CD14-positive monocyte (primary cell): ENCODE data around the gene PDLIM5. TPM values are rescaled to one million over a fixed set of nuclear protein-coding genes. Genes with fewer than 3 reads are reported as not detected.

ENCODE experiments used
- DNase-seq, 3 donors: peaks; one replicate each; pipeline ENCODE4 v3.0.0-alpha.2; 2011 to 2022
- H2AFZ ChIP-seq: 2 replicates; pipeline ENCODE4 v1.6.0; 2012; ENCODE audit warnings: mild to moderate bottlenecking, low read depth, low read length, inconsistent platforms; ENCODE audit not compliant: insufficient read depth, poor library complexity, severe bottlenecking
- H3K27ac ChIP-seq, 2 donors: 1 replicate in 1 of 2; 2 replicates in 1 of 2; pipeline ENCODE4 v1.5.1; 2012 to 2013; ENCODE audit warnings: low read length in 2 of 2, control low read depth in 1 of 2, inconsistent platforms in 1 of 2, low read depth in 1 of 2, mild to moderate bottlenecking in 1 of 2
- H3K27me3 ChIP-seq, 2 donors: one replicate each; pipeline versions ENCODE4 v1.6.0 to v1.6.1; 2011 to 2013; ENCODE audit warnings: low read length in 2 of 2; ENCODE audit not compliant: control insufficient read depth in 2 of 2, insufficient read depth in 2 of 2
- H3K36me3 ChIP-seq, 2 donors: replicated peaks in 1 of 2; 1 replicate in 1 of 2; 2 replicates in 1 of 2; pipeline versions ENCODE4 v1.5.1 to v1.6.1; 2012 to 2013; ENCODE audit warnings: low read length in 2 of 2, control low read depth in 1 of 2, inconsistent platforms in 1 of 2, mild to moderate bottlenecking in 1 of 2; ENCODE audit not compliant: insufficient read depth in 2 of 2, control insufficient read depth in 1 of 2
- H3K4me1 ChIP-seq, 2 donors: 1 replicate in 1 of 2; 2 replicates in 1 of 2; pipeline versions ENCODE4 v1.5.1 to v1.6.1; 2012 to 2013; ENCODE audit warnings: low read length in 2 of 2, control low read depth in 1 of 2, inconsistent platforms in 1 of 2, mild to moderate bottlenecking in 1 of 2, moderate library complexity in 1 of 2; ENCODE audit not compliant: insufficient read depth in 2 of 2, control insufficient read depth in 1 of 2
- H3K4me2 ChIP-seq: replicated peaks from 2 replicates; pipeline ENCODE3; 2012; ENCODE audit warnings: low read length, moderate library complexity, mild to moderate bottlenecking; ENCODE audit not compliant: poor library complexity, severe bottlenecking; ENCODE audit errors: extremely low read depth
- H3K4me3 ChIP-seq, 3 experiments: fragments of 200-600 bp in 1 of 3; sonication (generic) in 1 of 3; replicated peaks in 1 of 3; 1 replicate in 2 of 3; 2 replicates in 1 of 3; pipeline ENCODE4 v1.5.1; 2011 to 2013; ENCODE audit warnings: low read length in 3 of 3, mild to moderate bottlenecking in 3 of 3, control low read depth in 2 of 3, low read depth in 2 of 3, inconsistent platforms in 1 of 3, moderate library complexity in 1 of 3
- H3K79me2 ChIP-seq: 2 replicates; pipeline ENCODE4 v1.6.0; 2012; ENCODE audit warnings: mild to moderate bottlenecking, control low read depth, inconsistent platforms, low read length, moderate library complexity; ENCODE audit not compliant: insufficient read depth
- H3K9ac ChIP-seq: 2 replicates; pipeline ENCODE4 v1.6.0; 2017; ENCODE audit warnings: low read length, mild to moderate bottlenecking; ENCODE audit not compliant: insufficient read depth, poor library complexity, severe bottlenecking
- H3K9me3 ChIP-seq, 2 donors: replicated peaks in 1 of 2; 1 replicate in 1 of 2; 2 replicates in 1 of 2; pipeline versions ENCODE4 v1.5.1 to v1.6.1; 2012 to 2013; ENCODE audit warnings: low read length in 2 of 2, control low read depth in 1 of 2; ENCODE audit not compliant: control insufficient read depth in 1 of 2, insufficient read depth in 1 of 2
- H4K20me1 ChIP-seq: 2 replicates; pipeline ENCODE4 v1.6.0; 2012; ENCODE audit warnings: mild to moderate bottlenecking, low read length, control low read depth, moderate library complexity; ENCODE audit not compliant: insufficient read depth
- H3K27ac Mint-ChIP-seq, 7 donors: one replicate each; pipeline ENCODE4 v1.8.0; 2020; ENCODE audit warnings: mild to moderate bottlenecking in 7 of 7, mixed read lengths in 7 of 7, moderate library complexity in 6 of 7, inconsistent platforms in 2 of 7
- H3K27me3 Mint-ChIP-seq, 3 donors: one replicate each; pipeline ENCODE4 v1.8.0; 2021 to 2022; ENCODE audit warnings: low read depth in 3 of 3, mild to moderate bottlenecking in 3 of 3, mixed read lengths in 3 of 3, moderate library complexity in 3 of 3, inconsistent platforms in 1 of 3
- H3K36me3 Mint-ChIP-seq, 2 donors: one replicate each; pipeline ENCODE4 v1.8.0; 2020; ENCODE audit warnings: mixed read lengths in 2 of 2, inconsistent platforms in 1 of 2, mild to moderate bottlenecking in 1 of 2
- H3K4me1 Mint-ChIP-seq: one replicate; pipeline ENCODE4 v1.8.0; 2020; ENCODE audit warnings: mild to moderate bottlenecking, mixed read lengths
- H3K4me3 Mint-ChIP-seq, 2 donors: one replicate each; pipeline ENCODE4 v1.8.0; 2020; ENCODE audit warnings: mild to moderate bottlenecking in 2 of 2, mixed read lengths in 2 of 2, moderate library complexity in 1 of 2
- H3K9me3 Mint-ChIP-seq, 7 donors: one replicate each; pipeline ENCODE4 v1.8.0; 2020 to 2022; ENCODE audit warnings: mixed read lengths in 7 of 7, mild to moderate bottlenecking in 6 of 7, moderate library complexity in 6 of 7, inconsistent platforms in 2 of 7
- CTCF ChIP-seq: fragments of 200-600 bp; IDR thresholded peaks from one replicate; pipeline ENCODE4 v1.8.0; 2022; ENCODE audit warnings: antibody characterized with exemption, mild to moderate bottlenecking
- WGBS: methylation state at CpG from one replicate; pipeline ENCODE4 v1.1.5; 2013; ENCODE audit warnings: missing lambda C conversion rate; ENCODE audit not compliant: insufficient coverage; 5-methylcytosine and 5-hydroxymethylcytosine counted together
- intact Hi-C, 2 donors: fragments of 100-400 bp; cut with micrococcal nuclease; formaldehyde crosslinking; loops; one replicate each; pipeline versions ENCODE4 v1.15.0 to v1.15.1; 2023
- polyA plus RNA-seq, 3 donors: library from polyadenylated mRNA; depleted of rRNA in 1 of 3; unstranded in 2 of 3; stranded (reverse) in 1 of 3; fragments of 300-500 nt in 2 of 3; fragments of >200 nt in 1 of 3; fragmentation: Illumina TruSeq in 2 of 3; gene quantifications; 1 replicate in 2 of 3; 2 replicates in 1 of 3; pipeline ENCODE4 v1.2.3, GENCODE V29; 2012 to 2021

The PDLIM5 gene
- polyA plus RNA-seq, 3 donors: 75.3 to 105 (median 80.9) TPM

GRCh38 chr4:94528792-94529451 lies 77.2 kb downstream of the PDLIM5 start:
- Histone ChIP-seq H3K4me2 (no peak overlapping the region), H3K4me1 (no peaks in the 10 kb centered on the region), H3K4me3 (no peak overlapping the region), H4K20me1 (peaks cover 48% of the 10 kb centered on the region), H2AFZ (no peak overlapping the region), H3K9me3 (no peaks in the 10 kb centered on the region), H3K36me3 (peaks cover 0 to 20% of the 10 kb centered on the region in 2 donors), H3K27ac (no peak overlapping the region), H3K9ac (no peak overlapping the region), H3K79me2 (no peaks in the 10 kb centered on the region), H3K27me3 (no peaks in the 10 kb centered on the region)
- intact Hi-C loops: no loop called here
- Mint-ChIP-seq H3K4me1 (peaks cover 6% of the 10 kb centered on the region), H3K9me3 (no peaks in the 10 kb centered on the region), H3K36me3 (peaks cover 14 to 32% of the 10 kb centered on the region in 2 donors), H3K27ac (peak overlapping the region in 1 of 7 donors; percentile 51), H3K4me3 (no peak overlapping the region), H3K27me3 (no peaks in the 10 kb centered on the region)
- no peak for TF ChIP-seq CTCF
- no peak for DNase-seq
- WGBS: 85% methylated on average over 4 of the region's 8 CpGs

GRCh38 chr4:94530073-94530472 lies 78.3 kb downstream of the PDLIM5 start:
- peaks cover 50% of the 10 kb centered on the region for H4K20me1 ChIP-seq
- Mint-ChIP-seq H3K36me3 (peaks cover 11 to 28% of the 10 kb centered on the region in 2 donors), H3K9me3 (no peaks in the 10 kb centered on the region), H3K27me3 (no peaks in the 10 kb centered on the region), H3K27ac (no peak overlapping the region), H3K4me1 (peaks cover 16% of the 10 kb centered on the region), H3K4me3 (no peak overlapping the region)
- H3K4me2 ChIP-seq: no peak overlapping the region
- no peak for TF ChIP-seq CTCF
- peaks cover 0 to 20% of the 10 kb centered on the region in 2 donors for H3K36me3 ChIP-seq
- no peak overlapping the region for H3K27ac ChIP-seq
- H3K9ac ChIP-seq: no peak overlapping the region
- DNase-seq: no peak
- intact Hi-C loops: no loop called here
- H3K27me3 ChIP-seq: no peaks in the 10 kb centered on the region
- no peak overlapping the region for H2AFZ ChIP-seq
- no peak overlapping the region for H3K4me3 ChIP-seq
- H3K4me1 ChIP-seq: peaks cover 8 to 10% of the 10 kb centered on the region in 2 donors
- no peaks in the 10 kb centered on the region for H3K9me3 ChIP-seq
- no peaks in the 10 kb centered on the region for H3K79me2 ChIP-seq
